ENCODE results near the gene LYAR. TPM values are rescaled to one million over a fixed set of nuclear protein-coding genes. Genes with fewer than 3 reads are reported as not detected.

LYAR gene
- polyA plus RNA-seq, 1 of the 3 experiments (the other 2 are of a cell fraction) = 11.2 TPM

GRCh38 chr4:4281787-4282186, 8.2 kb downstream of the LYAR start (continued):
- no peak for TF ChIP-seq IRF3 (IDR thresholded peaks at IDR 0.05; ENCODE audit: low read depth, low read length)
- no peak for TF ChIP-seq GATA2 (CRISPR knock-in tag; IDR thresholded peaks at IDR 0.05)

- no peaks in the 10 kb centered on the region for H3K4me1 ChIP-seq (ENCODE audit: control insufficient read depth in 1 of 2, insufficient read depth in 2 of 2, low read depth in 1 of 2, low read length in 1 of 2)
- H3K4me3 ChIP-seq (ENCODE audit: low read depth in 2 of 2, low read length in 1 of 2) = no peak overlapping the region
- no peaks in the 10 kb centered on the region for H3K9me3 ChIP-seq
- H3F3A ChIP-seq (replicated peaks; ENCODE audit: insufficient read depth) = no peaks in the 10 kb centered on the region
- H3K36me3 ChIP-seq (replicated peaks in 1 of 2; ENCODE audit: control insufficient read depth in 1 of 2, insufficient read depth in 2 of 2, low read length in 1 of 2) = peaks cover 40 to 76% of the 10 kb centered on the region in 2 experiments
- no peaks in the 10 kb centered on the region for H3K27me3 ChIP-seq (ENCODE audit: insufficient read depth)
- CTCF ChIA-PET = interaction anchor here (1.2 to 1.5 kb wide), 2 partner anchors 58 to 154 kb away, joined by 3 to 4 read pairs; no protein-coding TSS in a partner anchor
- no peak for DNase-seq
- no peaks in the 10 kb centered on the region for H3K79me2 ChIP-seq (ENCODE audit: insufficient read depth)
- H3K27ac ChIP-seq (ENCODE audit: low read depth in 2 of 2, low read length in 1 of 2) = no peak overlapping the region
- no peak overlapping the region for H2AFZ ChIP-seq (ENCODE audit: low read depth)
- H3K9ac ChIP-seq = no peak overlapping the region
- WGBS (ENCODE audit: low lambda C conversion rate) = 82% methylated on average over 6 of the region's 6 CpGs
- no peak for TF ChIP-seq RCOR1 (IDR thresholded peaks at IDR 0.05; ENCODE audit: low read length)
- no peak for TF ChIP-seq CHD2 (IDR thresholded peaks at IDR 0.05; ENCODE audit: low read length, partially characterized antibody)
- TF ChIP-seq PBX3 (IDR thresholded peaks at IDR 0.05) = no peak
- no peak for TF ChIP-seq GABPA (IDR thresholded peaks at IDR 0.05; ENCODE audit: low read depth)
- no peak for TF ChIP-seq RXRA (IDR thresholded peaks at IDR 0.05; ENCODE audit: borderline replicate concordance, low read depth)
- no peak for TF ChIP-seq FOXM1 (IDR thresholded peaks at IDR 0.05; ENCODE audit: low read depth)
- TF ChIP-seq NRF1 (IDR thresholded peaks at IDR 0.05; ENCODE audit: low read depth, low read length) = no peak
- no peak for TF ChIP-seq POLR2AphosphoS5 (IDR thresholded peaks at IDR 0.05; ENCODE audit: low read depth, low read length)
- H4K20me1 ChIP-seq (ENCODE audit: insufficient read depth) = no peaks in the 10 kb centered on the region
- H3K4me2 ChIP-seq = no peak overlapping the region
- no peaks in the 10 kb centered on the region for H3K9me2 ChIP-seq
- POLR2A ChIA-PET = no interaction called here
These were observed 12.4 kb downstream of the LYAR start for GRCh38 chr4:4277531-4277930.

- Histone ChIP-seq H3K27ac (ENCODE audit: low read depth in 2 of 2, low read length in 1 of 2) (no peak overlapping the region), H3K4me1 (ENCODE audit: control insufficient read depth in 1 of 2, insufficient read depth in 2 of 2, low read depth in 1 of 2, low read length in 1 of 2) (no peaks in the 10 kb centered on the region), H3K9me2 (no peaks in the 10 kb centered on the region), H3K27me3 (ENCODE audit: insufficient read depth) (no peaks in the 10 kb centered on the region), H3K4me3 (ENCODE audit: low read depth in 2 of 2, low read length in 1 of 2) (no peak overlapping the region), H3K79me2 (ENCODE audit: insufficient read depth) (no peaks in the 10 kb centered on the region), H4K20me1 (ENCODE audit: insufficient read depth) (no peaks in the 10 kb centered on the region), H3K36me3 (replicated peaks in 1 of 2; ENCODE audit: control insufficient read depth in 1 of 2, insufficient read depth in 2 of 2, low read length in 1 of 2) (peaks cover 25 to 68% of the 10 kb centered on the region in 2 experiments), H3K9me3 (no peaks in the 10 kb centered on the region), H3K4me2 (no peak overlapping the region), H2AFZ (ENCODE audit: low read depth) (no peak overlapping the region), H3K9ac (no peak overlapping the region), H3F3A (replicated peaks; ENCODE audit: insufficient read depth) (no peaks in the 10 kb centered on the region)
- POLR2A ChIA-PET = no interaction called here
- CTCF ChIA-PET = interaction anchor here (1.4 kb wide), 1 partner anchor 14 kb away, joined by 6 read pairs; no protein-coding TSS in a partner anchor
- 98% methylated on average over 14 of the region's 14 CpGs for WGBS (ENCODE audit: low lambda C conversion rate)
- no peak for DNase-seq
- no peak for TF ChIP-seq SIN3A (IDR thresholded peaks at IDR 0.05; ENCODE audit: borderline replicate concordance, low read depth, low read length)
- TF ChIP-seq NFIC (IDR thresholded peaks at IDR 0.05; ENCODE audit: borderline replicate concordance) = no peak
- TF ChIP-seq TCF12 (IDR thresholded peaks at IDR 0.05) = no peak
- no peak for TF ChIP-seq ZBTB33 (IDR thresholded peaks at IDR 0.05; ENCODE audit: borderline replicate concordance, low read depth)
- TF ChIP-seq IRF3 (IDR thresholded peaks at IDR 0.05; ENCODE audit: low read depth, low read length) = no peak
- no peak for TF ChIP-seq MXI1 (IDR thresholded peaks at IDR 0.05; ENCODE audit: low read depth, low read length)
- no peak for TF ChIP-seq USF2 (IDR thresholded peaks at IDR 0.05; ENCODE audit: borderline replicate concordance, low read depth, low read length)
- TF ChIP-seq CTCF (IDR thresholded peaks at IDR 0.05) = no peak
- TF ChIP-seq TAF1 (IDR thresholded peaks at IDR 0.05; ENCODE audit: borderline replicate concordance, low read depth, low read length) = no peak
- no peak for TF ChIP-seq TEAD4 (IDR thresholded peaks at IDR 0.05; ENCODE audit: borderline replicate concordance, insufficient read depth)
These were observed 15.7 kb downstream of the LYAR start for GRCh38 chr4:4274226-4274625.

All from SK-N-SH (cell line).